ENCODE measurements around the gene NFIC.
"Not testable (repeated sequence)": the region's sequence is repeated elsewhere in the genome, so short reads cannot be mapped to it uniquely, and the experiment has no call there.

Gene NFIC

GRCh38 chr19:3451451-3451866, 85.1 kb downstream of the NFIC start:
- no peak for ATAC-seq
- Mint-ChIP-seq H3K9me3 (no peaks in the 10 kb centered on the region), H3K4me3 (no peak overlapping the region), H3K27ac (peak overlapping the region; percentile 61), H3K27me3 (no peaks in the 10 kb centered on the region), H3K4me1 (peaks cover 7% of the 10 kb centered on the region), H3K36me3 (peaks cover 39% of the 10 kb centered on the region)

DNA sequence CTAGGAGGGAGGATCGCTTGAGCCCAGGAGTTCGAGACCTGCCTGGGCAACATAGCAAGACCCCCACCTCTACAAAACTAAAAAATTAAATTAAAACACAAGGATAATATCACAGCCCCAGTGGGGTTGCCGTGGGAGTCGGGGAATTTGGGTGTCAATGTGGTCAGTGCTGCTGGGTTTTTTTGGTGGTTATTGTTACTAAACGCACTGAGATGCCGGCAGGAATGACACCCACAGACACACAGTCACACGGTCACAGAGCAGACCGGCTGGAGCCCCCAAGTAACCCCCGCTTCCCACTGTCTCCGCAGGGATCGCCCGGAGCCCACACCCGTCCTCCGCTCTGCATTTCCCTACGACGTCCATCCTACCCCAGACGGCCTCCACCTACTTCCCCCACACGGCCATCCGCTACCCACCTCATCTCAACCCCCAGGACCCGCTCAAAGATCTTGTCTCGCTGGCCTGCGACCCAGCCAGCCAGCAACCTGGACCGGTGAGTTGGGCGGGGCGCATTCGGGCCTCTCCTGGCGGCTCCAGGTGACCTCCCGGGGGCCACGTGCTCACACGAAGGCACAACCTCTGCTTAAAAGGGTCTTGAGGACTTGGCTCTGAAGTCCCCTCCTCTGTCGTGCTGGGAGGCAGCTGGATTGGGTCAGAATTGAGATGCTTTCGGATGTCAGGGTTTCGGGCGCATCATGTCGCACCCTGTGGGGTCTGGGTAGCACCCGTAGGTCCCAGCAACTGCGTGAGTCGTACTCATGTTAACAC, 86.0 kb downstream of the NFIC start:
- Mint-ChIP-seq H3K4me1 (peaks cover 13% of the 10 kb centered on the region), H3K9me3 (no peaks in the 10 kb centered on the region), H3K27me3 (no peaks in the 10 kb centered on the region), H3K36me3 (peaks cover 39% of the 10 kb centered on the region), H3K27ac (no peak overlapping the region), H3K4me3 (no peak overlapping the region)
- no peak for ATAC-seq

GRCh38 chr19:3452942-3453214, 86.5 kb downstream of the NFIC start:
- not testable (repeated sequence) for ATAC-seq, H3K27me3 Mint-ChIP-seq, H3K4me3 Mint-ChIP-seq, H3K27ac Mint-ChIP-seq, H3K9me3 Mint-ChIP-seq
- H3K4me1 Mint-ChIP-seq: peaks cover 14% of the 10 kb centered on the region
- peaks cover 39% of the 10 kb centered on the region for H3K36me3 Mint-ChIP-seq

- no peaks in the 10 kb centered on the region for H3K9me3 Mint-ChIP-seq
- no peaks in the 10 kb centered on the region for H3K27me3 Mint-ChIP-seq
- H3K4me1 Mint-ChIP-seq: peaks cover 14% of the 10 kb centered on the region
- H3K4me3 Mint-ChIP-seq: no peak overlapping the region
- H3K36me3 Mint-ChIP-seq: peaks cover 39% of the 10 kb centered on the region
- H3K27ac Mint-ChIP-seq: no peak overlapping the region
- peak; percentile 3 for ATAC-seq
Measured at GRCh38 chr19:3453840-3454239, 87.5 kb downstream of the NFIC start.

GRCh38 chr19:3454656-3455392, 88.4 kb downstream of the NFIC start:
- no peak for ATAC-seq
- Mint-ChIP-seq H3K4me1 (peaks cover 14% of the 10 kb centered on the region), H3K27ac (no peak overlapping the region), H3K36me3 (peaks cover 39% of the 10 kb centered on the region), H3K9me3 (no peaks in the 10 kb centered on the region), H3K27me3 (no peaks in the 10 kb centered on the region), H3K4me3 (no peak overlapping the region)

DNA sequence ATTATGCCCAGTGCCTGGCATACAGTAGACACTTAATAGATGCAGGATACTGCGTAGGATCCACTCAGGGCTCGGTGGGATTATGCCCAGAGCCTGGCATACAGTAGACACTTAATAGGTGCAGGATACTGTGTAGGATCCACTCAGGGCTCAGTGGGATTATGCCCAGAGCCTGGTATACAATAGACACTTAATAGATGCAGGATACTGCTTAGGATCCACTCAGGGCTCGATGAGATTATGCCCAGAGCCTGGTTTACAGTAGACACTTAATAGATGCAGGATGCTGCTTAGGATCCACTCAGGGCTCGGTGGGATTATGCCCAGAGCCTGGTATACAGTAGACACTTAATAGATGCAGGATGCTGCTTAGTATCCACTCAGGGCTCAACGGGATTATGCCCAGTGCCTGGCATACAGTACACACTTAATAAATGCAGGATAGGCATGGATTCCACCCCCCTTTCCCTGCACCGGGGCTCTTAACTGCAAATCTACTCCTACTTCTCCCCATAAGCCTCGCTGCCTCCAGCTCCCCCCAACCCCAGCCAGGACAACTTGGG, 89.1 kb downstream of the NFIC start:
- no peak for ATAC-seq
- Mint-ChIP-seq H3K9me3 (no peaks in the 10 kb centered on the region), H3K27ac (no peak overlapping the region), H3K4me1 (peaks cover 14% of the 10 kb centered on the region), H3K4me3 (no peak overlapping the region), H3K36me3 (peaks cover 37% of the 10 kb centered on the region), H3K27me3 (no peaks in the 10 kb centered on the region)

GRCh38 chr19:3455960-3456601, 89.7 kb downstream of the NFIC start:
- H3K27me3 Mint-ChIP-seq: no peaks in the 10 kb centered on the region
- H3K27ac Mint-ChIP-seq: no peak overlapping the region
- H3K4me1 Mint-ChIP-seq: peaks cover 11% of the 10 kb centered on the region
- peaks cover 31% of the 10 kb centered on the region for H3K36me3 Mint-ChIP-seq
- H3K9me3 Mint-ChIP-seq: no peaks in the 10 kb centered on the region
- H3K4me3 Mint-ChIP-seq: no peak overlapping the region
- no peak for ATAC-seq

DNA sequence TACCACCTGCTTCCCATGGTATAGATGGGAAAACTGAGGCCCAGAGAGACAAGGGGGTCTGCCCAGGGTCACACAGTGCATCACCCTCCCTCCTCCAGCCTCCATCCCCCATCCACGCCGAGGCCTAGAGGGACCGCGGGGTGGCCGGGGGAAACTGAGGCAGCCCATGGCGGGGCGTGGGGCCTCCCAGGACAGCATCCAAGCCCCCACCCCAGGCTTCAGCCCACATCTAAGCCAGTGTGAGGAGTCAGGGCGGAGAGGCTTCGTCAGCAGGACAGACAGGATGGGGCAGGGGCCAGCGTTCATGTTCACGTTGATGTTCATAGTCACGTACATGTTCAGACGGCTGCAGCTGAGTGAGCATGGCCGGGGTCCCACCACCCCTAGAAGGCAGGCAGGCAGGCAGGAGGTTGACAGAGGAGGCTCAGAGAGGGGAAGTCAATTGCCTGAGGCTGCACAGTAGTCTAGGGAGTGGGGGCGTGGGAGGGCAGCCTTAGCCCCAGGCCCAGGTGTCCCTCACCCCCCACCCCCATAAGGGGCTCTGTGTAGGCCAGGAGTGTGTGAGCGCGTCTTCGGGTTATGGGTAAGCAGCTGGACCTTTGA, 90.6 kb downstream of the NFIC start:
- ATAC-seq: peak; percentile 13
- H3K4me1 Mint-ChIP-seq: peaks cover 7% of the 10 kb centered on the region
- H3K4me3 Mint-ChIP-seq: no peak overlapping the region
- H3K27ac Mint-ChIP-seq: no peak overlapping the region
- H3K36me3 Mint-ChIP-seq: peaks cover 28% of the 10 kb centered on the region
- no peaks in the 10 kb centered on the region for H3K9me3 Mint-ChIP-seq
- H3K27me3 Mint-ChIP-seq: no peaks in the 10 kb centered on the region

DNA sequence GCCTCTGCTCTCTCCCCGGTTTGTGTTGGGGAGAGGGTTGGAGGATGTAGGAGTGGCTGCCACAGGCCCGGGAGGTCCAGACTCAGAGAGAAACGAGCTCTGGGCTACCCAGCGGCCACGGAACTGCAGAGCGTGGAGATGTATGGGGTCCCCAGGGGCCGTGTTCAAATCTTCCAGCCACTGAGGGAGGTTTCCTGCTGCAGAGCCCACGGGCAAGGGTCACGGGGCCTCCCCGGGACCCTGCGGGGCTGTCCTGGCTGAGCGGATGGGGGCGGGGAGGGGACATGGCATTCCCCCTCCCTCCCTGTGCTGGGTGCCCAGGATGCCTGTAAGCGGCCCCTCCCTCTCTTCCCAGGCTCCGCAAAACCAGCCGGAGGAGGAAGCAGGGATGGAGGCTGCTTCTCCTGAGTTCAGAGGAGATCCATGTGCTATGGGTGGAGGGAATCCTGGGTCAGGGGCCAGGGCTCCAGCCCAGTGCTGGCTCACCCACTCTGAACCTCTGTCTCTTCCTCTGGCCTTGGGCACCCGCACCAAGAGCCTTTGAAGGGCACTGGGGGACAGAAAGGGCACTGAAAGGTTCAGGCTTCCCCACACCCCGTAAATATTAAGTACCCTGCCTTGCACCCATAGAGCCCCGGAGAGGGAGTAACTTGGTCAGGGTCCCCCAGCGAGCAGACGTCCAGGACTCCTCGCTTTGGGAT, 91.3 kb downstream of the NFIC start:
- H3K4me1 Mint-ChIP-seq: peaks cover 7% of the 10 kb centered on the region

GRCh38 chr19:3458229-3459088, 92.1 kb downstream of the NFIC start:
- no peak for ATAC-seq
- Mint-ChIP-seq H3K9me3 (no peaks in the 10 kb centered on the region), H3K27me3 (no peaks in the 10 kb centered on the region), H3K36me3 (peaks cover 21% of the 10 kb centered on the region), H3K27ac (no peak overlapping the region), H3K4me3 (no peak overlapping the region), H3K4me1 (peaks cover 7% of the 10 kb centered on the region)

More for the DNA sequence above, 91.3 kb downstream of the NFIC start:
- H3K36me3 Mint-ChIP-seq: peaks cover 25% of the 10 kb centered on the region
- no peaks in the 10 kb centered on the region for H3K27me3 Mint-ChIP-seq
- no peak overlapping the region for H3K4me3 Mint-ChIP-seq
- no peaks in the 10 kb centered on the region for H3K9me3 Mint-ChIP-seq
- ATAC-seq: peak; percentile 61
- no peak overlapping the region for H3K27ac Mint-ChIP-seq

DNA sequence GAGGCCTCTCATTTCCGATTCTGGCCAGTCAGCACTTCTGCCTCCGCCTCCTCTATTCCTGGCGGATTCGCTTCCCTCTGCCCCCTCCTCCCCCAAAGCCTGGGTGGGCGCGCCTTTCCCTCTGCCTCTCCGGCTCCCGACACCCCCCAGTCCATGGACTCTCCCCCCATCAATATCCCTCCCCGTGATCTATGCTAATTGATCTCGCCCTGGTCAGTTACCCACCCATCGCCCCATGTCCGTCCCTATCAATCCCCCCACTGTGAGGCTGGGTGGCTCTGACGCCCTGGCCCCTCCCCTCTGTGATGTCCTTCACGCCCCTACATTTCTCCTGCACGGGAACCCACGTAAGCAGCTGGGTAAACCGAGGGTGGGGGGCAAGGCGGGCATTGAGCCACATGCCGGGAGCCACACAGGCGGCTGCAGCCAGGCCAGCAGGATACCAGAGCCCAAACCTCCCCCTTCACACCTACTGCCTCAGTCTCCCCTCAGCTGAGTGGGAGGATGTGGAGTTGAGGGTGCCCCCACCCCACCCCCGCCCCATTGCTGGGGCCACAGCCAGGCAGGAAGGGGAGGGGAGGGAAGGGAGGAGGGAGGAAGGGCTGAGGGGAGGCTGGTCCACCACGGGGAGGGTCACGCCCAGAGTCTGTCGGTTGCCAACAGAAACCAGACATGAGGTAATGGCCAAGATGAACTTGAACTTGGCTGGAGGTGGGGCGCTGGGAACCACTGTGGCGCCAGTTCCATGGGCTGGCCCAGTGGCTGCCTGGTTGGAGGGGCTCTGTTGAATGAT, 92.9 kb downstream of the NFIC start:
- H3K9me3 Mint-ChIP-seq: no peaks in the 10 kb centered on the region
- no peak for ATAC-seq
- H3K27me3 Mint-ChIP-seq: no peaks in the 10 kb centered on the region
- H3K4me1 Mint-ChIP-seq: peaks cover 7% of the 10 kb centered on the region
- H3K27ac Mint-ChIP-seq: no peak overlapping the region
- peaks cover 20% of the 10 kb centered on the region for H3K36me3 Mint-ChIP-seq
- H3K4me3 Mint-ChIP-seq: no peak overlapping the region

DNA sequence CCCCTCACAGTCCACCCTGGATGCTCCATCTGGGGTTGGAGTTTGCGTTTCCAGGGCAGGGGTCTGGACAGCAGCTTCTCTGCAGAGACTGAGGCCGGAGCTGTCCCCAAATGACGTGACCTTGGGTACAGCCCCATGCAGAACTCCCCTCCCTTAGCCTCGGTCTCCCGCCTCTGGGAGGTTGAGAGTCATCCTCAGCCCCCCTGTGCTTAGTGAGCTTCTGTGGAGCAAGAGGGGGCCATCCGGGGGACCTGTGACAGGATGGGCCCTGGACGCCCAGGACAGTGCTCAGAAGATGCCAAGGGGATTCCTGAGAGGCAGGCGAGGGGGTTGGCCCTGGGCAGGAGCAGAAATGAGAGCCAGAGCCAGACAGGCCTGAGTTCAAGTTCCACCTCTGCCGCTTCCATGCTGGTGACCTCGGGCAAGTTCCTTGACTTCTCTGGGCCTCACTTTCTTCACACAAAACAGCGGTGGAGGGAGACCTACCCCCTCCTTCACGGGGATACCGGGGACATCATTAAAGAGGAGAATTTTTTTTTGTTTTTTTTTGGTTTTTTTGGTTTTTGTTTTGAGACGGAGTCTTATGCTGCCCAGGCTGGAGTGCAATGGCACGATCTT, 93.7 kb downstream of the NFIC start:
- Mint-ChIP-seq H3K9me3 (no peaks in the 10 kb centered on the region), H3K36me3 (peaks cover 13% of the 10 kb centered on the region), H3K27ac (no peak overlapping the region), H3K27me3 (no peaks in the 10 kb centered on the region), H3K4me1 (peaks cover 7% of the 10 kb centered on the region), H3K4me3 (no peak overlapping the region)
- ATAC-seq: no peak

All from stimulated activated memory B cell treated with anti-CD40 and anti-IgM and Interleukin-4, amounts not matched to agents 10 μg/mL and 1 μg/mL and 100 μg/mL, for 72 hours (primary cell).